RWPE1 (cell line): ENCODE data around the gene NXF1.
A peak's percentile ranks its signal among the peaks of the same experiment; 100 is the strongest.
"Not testable (repeated sequence)": the region's sequence is repeated elsewhere in the genome, so short reads cannot be mapped to it uniquely, and the experiment has no call there.

Source experiments
- CTCF ChIA-PET: fragments of 350-600 bp; sonication (Branson Sonifier 250); formaldehyde crosslinking; extraction: SDS; loops from one replicate; lab custom pipeline; 2021; lab: Yijun Ruan, JAX
- POLR2A ChIA-PET: fragments of 400-600 bp; formaldehyde crosslinking; extraction: SDS; loops from one replicate; lab custom pipeline; 2020; ENCODE audit warnings: antibody characterized with exemption; ENCODE audit not compliant: low non-redundant PET; lab: Yijun Ruan, JAX
- DNase-seq: peaks from one replicate; pipeline ENCODE4 v3.0.0; 2012; ENCODE audit warnings: low spot score
- H3K27ac ChIP-seq: fragments of 450-650 bp; 2 replicates; pipeline ENCODE4 v1.5.1; 2017
- CTCF ChIP-seq: fragments of 450-650 bp; conservative IDR thresholded peaks from 2 replicates; pipeline ENCODE4 v1.5.1; 2017; ENCODE audit warnings: low read depth, mild to moderate bottlenecking

NXF1 gene

DNA sequence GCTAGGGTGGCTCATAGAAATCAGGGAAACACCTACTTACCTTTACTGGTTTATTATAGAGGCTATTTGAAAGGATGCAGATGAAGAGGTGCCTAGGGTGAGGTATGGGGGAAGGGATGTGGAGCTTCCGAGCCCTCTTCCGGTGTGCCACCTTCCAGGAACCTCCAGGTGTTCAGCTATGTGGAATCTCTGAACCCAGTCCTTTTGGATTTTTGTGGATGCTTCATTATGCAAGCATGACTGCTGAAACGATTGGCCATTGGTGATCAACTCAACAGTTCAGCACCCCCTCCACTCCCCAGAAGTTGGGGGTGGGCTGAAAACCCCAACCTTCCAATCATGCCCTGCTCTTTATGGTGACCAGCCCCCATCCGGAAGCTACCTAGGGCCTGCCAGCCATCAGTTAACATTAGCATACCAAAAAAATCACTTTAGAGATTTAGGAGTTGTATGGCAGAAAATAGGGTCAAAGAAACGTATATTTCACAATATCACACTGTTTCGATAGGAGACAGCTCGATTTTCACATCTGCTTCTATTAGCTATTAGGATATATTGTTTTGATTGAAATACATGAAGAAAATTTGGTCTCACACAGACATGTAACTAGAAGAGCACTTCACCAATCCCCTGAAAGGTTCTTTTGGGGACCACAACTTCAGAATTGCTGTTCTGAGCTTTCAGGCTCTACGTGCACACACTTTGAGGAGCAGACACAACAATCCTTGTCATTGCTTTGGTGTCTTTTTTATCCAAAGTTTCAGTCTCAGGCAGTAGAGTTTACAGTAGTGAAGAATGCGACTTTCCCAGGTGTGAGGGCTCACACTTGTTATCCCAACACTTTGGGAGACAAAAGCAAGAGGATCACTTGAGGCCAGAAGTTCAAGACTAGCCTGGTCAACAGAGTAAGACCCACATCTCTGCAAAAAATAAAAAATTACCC lies 47.1 kb downstream of the NXF1 start:
- DNase-seq = no peak
- ChIA-PET POLR2A (no interaction called here), CTCF (no interaction called here)
- H3K27ac ChIP-seq = no peak overlapping the region
- no peak for TF ChIP-seq CTCF

DNA sequence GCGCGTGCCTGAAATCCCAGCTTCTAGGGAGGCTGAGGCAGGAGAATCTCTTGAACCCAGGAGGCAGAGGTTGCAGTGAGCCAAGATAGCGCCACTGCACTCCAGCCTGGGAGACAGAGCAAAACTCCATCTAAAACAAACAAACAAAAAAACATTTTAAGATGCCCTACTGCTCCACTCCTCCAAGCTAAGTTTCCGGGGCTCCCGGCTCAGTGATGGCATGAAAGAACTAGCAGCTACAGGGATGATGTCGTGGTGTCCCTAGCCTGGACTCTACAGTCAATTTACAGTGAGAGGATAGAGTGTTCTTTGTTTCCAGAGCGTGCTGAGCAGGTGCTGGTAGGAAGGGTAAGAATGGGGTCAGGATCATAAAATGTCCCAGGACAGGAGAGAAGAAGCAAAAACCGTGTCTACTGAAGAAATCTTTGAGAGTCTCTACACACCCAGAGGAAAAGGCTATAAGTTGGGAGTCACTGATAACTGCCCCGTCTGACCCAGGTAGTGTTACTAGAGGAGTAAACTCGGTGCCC lies 50.1 kb downstream of the NXF1 start:
- H3K27ac ChIP-seq = peak overlapping the region; percentile 86
- TF ChIP-seq CTCF = no peak
- DNase-seq = no peak
- POLR2A ChIA-PET = interaction anchor here (1.5 kb wide), 1 partner anchor 15 kb away, joined by 5 read pairs; no protein-coding TSS in a partner anchor
- CTCF ChIA-PET = no interaction called here

GRCh38 chr11:62753736-62754603 lies 51.3 kb downstream of the NXF1 start, which contains the start of gene ZBTB3:
Gene ZBTB3, minus strand, starts transcription at chr11:62754160. Its CDS starts 496 bp downstream, at chr11:62753664.
- DNase-seq = peak; percentile 98
- peak within 1 kb of the TSS; percentile 86 for H3K27ac ChIP-seq
- ChIA-PET POLR2A (interaction anchor here (0.5 to 1.5 kb wide), 13 partner anchors 8 to 1456 kb away, joined by 3 to 11 read pairs (median 4); partner anchors contain the start of genes C11orf98, CSKMT, HNRNPUL2 and LBHD1), CTCF (interaction anchor here (0.6 to 1.3 kb wide), 5 partner anchors 17 to 1297 kb away, joined by 3 to 6 read pairs (median 4); partner anchors contain the start of gene TAF6L)
- no peak for TF ChIP-seq CTCF

DNA sequence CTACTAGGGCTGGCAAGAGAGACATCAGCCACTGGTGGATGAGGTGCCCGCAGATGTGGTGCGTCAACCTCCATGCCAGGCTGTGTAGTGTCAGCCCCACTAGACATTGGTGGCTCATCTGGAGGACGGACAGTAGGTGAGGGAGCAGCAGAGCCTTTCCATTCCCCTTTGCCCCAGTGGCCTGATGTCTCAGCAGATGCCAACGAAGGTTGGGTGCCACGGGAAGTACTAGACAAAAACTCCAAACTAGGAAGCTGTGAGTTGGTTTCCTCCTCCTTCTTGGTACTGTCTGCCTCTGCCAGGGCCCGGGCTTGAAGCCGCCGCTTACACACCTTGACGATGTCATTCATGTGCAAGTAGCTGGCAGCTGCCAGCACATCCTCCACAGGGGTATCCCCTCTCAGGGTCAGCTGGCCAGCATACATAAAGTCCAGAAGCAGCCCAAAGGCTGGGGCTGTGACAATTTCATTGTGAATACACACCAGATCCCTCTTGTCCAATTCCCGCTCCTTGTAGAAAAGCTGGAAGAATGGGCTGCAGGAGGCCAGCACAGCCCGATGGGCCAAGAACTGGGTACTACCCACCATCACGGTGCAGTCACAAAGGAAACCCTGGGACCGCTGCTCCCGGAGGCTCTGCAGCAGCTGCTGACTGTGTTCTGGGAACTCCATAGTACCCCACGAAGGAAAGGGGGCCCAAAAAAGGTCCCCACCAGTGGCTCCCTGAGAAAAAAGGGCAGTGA lies 52.1 kb downstream of the NXF1 start:
- peak overlapping the region; percentile 86 for H3K27ac ChIP-seq
- TF ChIP-seq CTCF = no peak
- ChIA-PET CTCF (interaction anchor here (0.5 to 1.3 kb wide), 5 partner anchors 17 to 1298 kb away, joined by 3 to 6 read pairs (median 4); partner anchors contain the start of gene TAF6L), POLR2A (interaction anchor here (0.8 to 1.5 kb wide), 10 partner anchors 9 to 88 kb away, joined by 3 to 6 read pairs (median 4); partner anchors contain the start of genes C11orf98, CSKMT, HNRNPUL2 and LBHD1)
- no peak for DNase-seq

- CTCF ChIA-PET = interaction anchor here (0.6 to 1.2 kb wide), 2 partner anchors 79 to 195 kb away, joined by 3 to 4 read pairs; no protein-coding TSS in a partner anchor
- peak overlapping the region; percentile 86 for H3K27ac ChIP-seq
- no peak for DNase-seq
- POLR2A ChIA-PET = interaction anchor here (0.6 to 1.3 kb wide), 2 partner anchors 10 to 88 kb away, joined by 4 read pairs; partner anchors contain the start of gene POLR2G
- no peak for TF ChIP-seq CTCF
Observed at GRCh38 chr11:62752177-62752785, 53.0 kb downstream of the NXF1 start.

DNA sequence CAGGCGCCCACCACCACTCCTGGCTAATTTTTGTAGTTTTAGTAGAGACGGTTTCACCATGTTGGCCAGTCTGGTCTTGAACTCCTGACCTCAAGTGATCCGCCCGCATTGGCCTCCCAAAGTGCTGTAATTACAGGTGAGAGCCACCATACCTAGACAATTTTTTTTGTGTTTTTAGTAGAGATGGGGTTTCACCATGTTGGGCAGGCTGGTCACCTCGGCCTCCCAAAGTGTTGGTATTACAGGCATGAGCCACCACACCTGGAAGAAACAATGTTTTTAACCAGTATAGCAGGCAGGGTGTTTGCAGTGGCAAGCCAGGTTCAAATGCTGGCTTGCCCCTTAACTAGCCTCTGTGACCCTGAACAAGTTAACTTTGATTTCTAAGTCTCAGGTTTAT lies 55.3 kb downstream of the NXF1 start:
- POLR2A ChIA-PET, CTCF ChIA-PET, DNase-seq: not testable (repeated sequence)
- peak overlapping the region; percentile 20; the same call in 1 of the 2 replicates for H3K27ac ChIP-seq
